ENCODE data around the gene MLPH. TPM values are rescaled to one million over a fixed set of nuclear protein-coding genes. Genes with fewer than 3 reads are reported as not detected.

Gene MLPH
- total and polyA plus RNA-seq, 2 of the 4 experiments (the other 2 are of a cell fraction): 13.8 to 21.6 TPM

DNA sequence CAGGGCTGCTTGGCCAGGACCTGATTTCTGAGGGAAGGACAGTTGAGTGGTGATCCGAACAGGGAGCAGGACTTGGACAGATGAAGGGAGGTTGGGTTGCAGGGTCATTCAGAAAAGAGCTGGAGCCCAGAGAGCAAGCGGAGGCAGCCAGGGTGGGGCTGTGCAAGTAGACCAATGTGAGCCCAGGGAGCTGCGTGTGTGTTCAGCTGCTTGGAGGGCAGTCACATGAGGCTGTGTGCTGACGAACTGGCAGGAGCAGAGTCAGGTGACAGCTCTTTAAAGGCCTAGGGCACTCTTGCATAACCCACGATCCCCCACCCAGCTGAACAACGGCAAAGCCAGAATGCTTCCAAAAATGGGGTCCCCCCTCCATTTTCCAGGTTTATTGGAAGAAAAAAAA, 4.6 kb upstream of the MLPH start:
- Histone ChIP-seq H3K18ac (ENCODE audit: low read depth, low read length) (no peak overlapping the region), H4K5ac (ENCODE audit: low read depth, low read length) (no peak overlapping the region), H3K9me3 (ENCODE audit: control insufficient read depth, insufficient read depth, low read length) (no peaks in the 10 kb centered on the region), H3K56ac (ENCODE audit: extremely low read depth, insufficient read depth, low read length) (no peak overlapping the region), H3K9me1 (ENCODE audit: insufficient read depth, low read length) (peaks cover 8% of the 10 kb centered on the region), H3K14ac (replicated peaks; ENCODE audit: low read depth, low read length) (no peak overlapping the region; the same call in 1 of the 2 replicates), H3K27me3 (ENCODE audit: control insufficient read depth, insufficient read depth, low read length) (no peaks in the 10 kb centered on the region), H3K4me2 (ENCODE audit: low read depth, low read length) (no peak overlapping the region), H4K20me1 (ENCODE audit: insufficient read depth, low read length) (no peaks in the 10 kb centered on the region), H2BK120ac (ENCODE audit: low read depth, low read length) (peak overlapping the region; percentile 24), H3K9ac (ENCODE audit: low read depth, low read length) (no peak overlapping the region), H3K4ac (ENCODE audit: low read depth, low read length) (peak overlapping the region; percentile 28), H2BK20ac (ENCODE audit: low read depth, low read length) (peak overlapping the region; percentile 80), H2AK9ac (replicated peaks; ENCODE audit: low read depth, low read length, poor library complexity) (no peak overlapping the region), H3K79me1 (ENCODE audit: low read depth in 1 of 2, low read length in 2 of 2) (peaks cover 3 to 18% of the 10 kb centered on the region in 2 experiments; a peak in 3 of 4 replicates), H2AK5ac (ENCODE audit: low read depth, low read length) (peak overlapping the region; percentile 47), H3K27ac (ENCODE audit: insufficient read depth, low read length) (no peak overlapping the region), H2AFZ (replicated peaks; ENCODE audit: low read length, poor library complexity) (peak overlapping the region; percentile 56), H2BK5ac (ENCODE audit: low read depth, low read length, poor library complexity, severe bottlenecking) (no peak overlapping the region), H3K4me1 (ENCODE audit: control insufficient read depth, insufficient read depth, low read length) (peaks cover 11% of the 10 kb centered on the region), H2BK15ac (ENCODE audit: low read depth, low read length) (0 out of 3 replicates have a peak overlapping the region, but pooled peaks have one; percentile 17), H4K91ac (ENCODE audit: insufficient read depth, low read depth, low read length) (no peak overlapping the region; the same call in 1 of the 2 replicates), H3K36me3 (ENCODE audit: control insufficient read depth, insufficient read depth, low read length) (no peaks in the 10 kb centered on the region), H3K4me3 (ENCODE audit: insufficient read depth, low read depth, low read length) (no peak overlapping the region), H4K8ac (ENCODE audit: low read depth in 2 of 2, low read length in 2 of 2) (no peak overlapping the region), H3K23ac (ENCODE audit: low read depth, low read length) (no peak overlapping the region)
- no TSS peak for BruUV-seq (replicated peaks)
- DNase-seq (no peak), ATAC-seq (ENCODE audit: low read depth) (no peak)
- dilution Hi-C loops (cut with HindIII; ENCODE audit: low sequenced_read_pairs, unreplicated experiment): no loop called here
- CTCF ChIA-PET: interaction anchor here (0.7 to 1.5 kb wide), 3 partner anchors 11 to 305 kb away, joined by 4 to 5 read pairs (median 4); no protein-coding TSS in a partner anchor
- 88% methylated on average over 2 of the region's 6 CpGs; no CpG with 5 or more reads in 1 of the 2 experiments for WGBS, 2 experiments (ENCODE audit: extremely low coverage in 2 of 2, insufficient read length in 1 of 2)
- TF ChIP-seq, protein P1, sequence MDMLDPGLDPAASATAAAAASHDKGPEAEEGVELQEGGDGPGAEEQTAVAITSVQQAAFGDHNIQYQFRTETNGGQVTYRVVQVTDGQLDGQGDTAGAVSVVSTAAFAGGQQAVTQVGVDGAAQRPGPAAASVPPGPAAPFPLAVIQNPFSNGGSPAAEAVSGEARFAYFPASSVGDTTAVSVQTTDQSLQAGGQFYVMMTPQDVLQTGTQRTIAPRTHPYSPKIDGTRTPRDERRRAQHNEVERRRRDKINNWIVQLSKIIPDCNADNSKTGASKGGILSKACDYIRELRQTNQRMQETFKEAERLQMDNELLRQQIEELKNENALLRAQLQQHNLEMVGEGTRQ (IDR thresholded peaks at IDR 0.05; ENCODE audit: low read depth, low read length): peak; percentile 51; the same call in 1 of the 2 replicates
- TF ChIP-seq, protein P2, sequence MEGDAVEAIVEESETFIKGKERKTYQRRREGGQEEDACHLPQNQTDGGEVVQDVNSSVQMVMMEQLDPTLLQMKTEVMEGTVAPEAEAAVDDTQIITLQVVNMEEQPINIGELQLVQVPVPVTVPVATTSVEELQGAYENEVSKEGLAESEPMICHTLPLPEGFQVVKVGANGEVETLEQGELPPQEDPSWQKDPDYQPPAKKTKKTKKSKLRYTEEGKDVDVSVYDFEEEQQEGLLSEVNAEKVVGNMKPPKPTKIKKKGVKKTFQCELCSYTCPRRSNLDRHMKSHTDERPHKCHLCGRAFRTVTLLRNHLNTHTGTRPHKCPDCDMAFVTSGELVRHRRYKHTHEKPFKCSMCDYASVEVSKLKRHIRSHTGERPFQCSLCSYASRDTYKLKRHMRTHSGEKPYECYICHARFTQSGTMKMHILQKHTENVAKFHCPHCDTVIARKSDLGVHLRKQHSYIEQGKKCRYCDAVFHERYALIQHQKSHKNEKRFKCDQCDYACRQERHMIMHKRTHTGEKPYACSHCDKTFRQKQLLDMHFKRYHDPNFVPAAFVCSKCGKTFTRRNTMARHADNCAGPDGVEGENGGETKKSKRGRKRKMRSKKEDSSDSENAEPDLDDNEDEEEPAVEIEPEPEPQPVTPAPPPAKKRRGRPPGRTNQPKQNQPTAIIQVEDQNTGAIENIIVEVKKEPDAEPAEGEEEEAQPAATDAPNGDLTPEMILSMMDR (conservative IDR thresholded peaks at IDR 0.05; ENCODE audit: low read depth, low read length): no peak
- in situ Hi-C loops (cut with MboI; ENCODE audit: low sequenced_read_pairs): no loop called here
- intact Hi-C loops (cut with micrococcal nuclease): no loop called here
- POLR2A ChIA-PET (ENCODE audit: unreplicated experiment): no interaction called here

All from IMR-90 (cell line).